H9 (cell line): ENCODE data around the gene SCN2B. TPM values are rescaled to one million over a fixed set of nuclear protein-coding genes. Genes with fewer than 3 reads are reported as not detected.

Experiments used
- DNase-seq: peaks from one replicate; pipeline ENCODE4 v3.0.0-alpha.2; 2017
- H2AFZ ChIP-seq: one replicate; pipeline ENCODE4 v1.6.1; 2013; ENCODE audit warnings: mild to moderate bottlenecking, low read length, control low read depth, moderate library complexity
- H2AK5ac ChIP-seq: 2 replicates; pipeline ENCODE4 v1.6.1; 2013; ENCODE audit warnings: low read length, control low read depth, mixed read lengths; ENCODE audit not compliant: insufficient read length
- H2BK120ac ChIP-seq: one replicate; pipeline ENCODE4 v1.6.1; 2013; ENCODE audit warnings: low read depth, mild to moderate bottlenecking, low read length, control low read depth, inconsistent platforms; ENCODE audit not compliant: poor library complexity, severe bottlenecking
- H2BK12ac ChIP-seq: 2 replicates; pipeline ENCODE4 v1.6.1; 2013; ENCODE audit warnings: low read length, control low read depth, mixed read lengths, low read depth; ENCODE audit not compliant: insufficient read length
- H2BK15ac ChIP-seq: 2 replicates; pipeline ENCODE4 v1.6.1; 2013; ENCODE audit warnings: low read depth, low read length, control low read depth
- H2BK20ac ChIP-seq: one replicate; pipeline ENCODE4 v1.6.1; 2013; ENCODE audit warnings: low read depth, mild to moderate bottlenecking, low read length, control low read depth, inconsistent platforms; ENCODE audit not compliant: poor library complexity, severe bottlenecking
- H2BK5ac ChIP-seq: 2 replicates; pipeline ENCODE4 v1.6.1; 2013; ENCODE audit warnings: low read length, control low read depth, mixed read lengths; ENCODE audit not compliant: insufficient read length
- H3K14ac ChIP-seq: 2 replicates; pipeline ENCODE4 v1.6.1; 2013; ENCODE audit warnings: low read length, control low read depth; ENCODE audit not compliant: insufficient read depth
- H3K18ac ChIP-seq: 2 replicates; pipeline ENCODE4 v1.6.1; 2013; ENCODE audit warnings: low read depth, mild to moderate bottlenecking, mixed read lengths, low read length, control low read depth; ENCODE audit not compliant: insufficient read length
- H3K23ac ChIP-seq: 2 replicates; pipeline ENCODE4 v1.6.1; 2013; ENCODE audit warnings: low read length, control low read depth, mixed read lengths, low read depth; ENCODE audit not compliant: insufficient read length
- H3K23me2 ChIP-seq: 2 replicates; pipeline ENCODE4 v1.6.1; 2013; ENCODE audit warnings: low read depth, mild to moderate bottlenecking, mixed read lengths, low read length, control low read depth; ENCODE audit not compliant: insufficient read length, poor library complexity, severe bottlenecking
- H3K27ac ChIP-seq: 2 replicates; pipeline ENCODE4 v1.5.1; 2013; ENCODE audit warnings: low read length, control low read depth, mixed read lengths, low read depth; ENCODE audit not compliant: insufficient read length
- H3K27me3 ChIP-seq: 2 replicates; pipeline ENCODE4 v1.6.1; 2013; ENCODE audit warnings: low read length, control low read depth, inconsistent platforms; ENCODE audit not compliant: insufficient read depth
- H3K4ac ChIP-seq: 2 replicates; pipeline ENCODE4 v1.6.1; 2013; ENCODE audit warnings: low read depth, mild to moderate bottlenecking, control low read depth, inconsistent platforms, low read length, moderate library complexity
- H3K4me1 ChIP-seq: 2 replicates; pipeline ENCODE4 v1.6.1; 2013; ENCODE audit warnings: low read length, control low read depth, inconsistent platforms; ENCODE audit not compliant: insufficient read depth
- H3K4me2 ChIP-seq: 2 replicates; pipeline ENCODE4 v1.6.1; 2013; ENCODE audit warnings: low read length, control low read depth, mixed read lengths; ENCODE audit not compliant: insufficient read length, insufficient read depth
- H3K56ac ChIP-seq: 2 replicates; pipeline ENCODE4 v1.6.1; 2013; ENCODE audit warnings: low read depth, mild to moderate bottlenecking, mixed read lengths, low read length, control low read depth; ENCODE audit not compliant: insufficient read length
- H3K79me1 ChIP-seq: 2 replicates; pipeline ENCODE4 v1.6.1; 2013; ENCODE audit warnings: low read depth, mild to moderate bottlenecking, moderate library complexity, low read length, control low read depth, inconsistent platforms; ENCODE audit not compliant: insufficient read depth, poor library complexity, severe bottlenecking
- H3K79me2 ChIP-seq: 2 replicates; pipeline ENCODE4 v1.6.1; 2013; ENCODE audit warnings: low read length, control low read depth, inconsistent platforms; ENCODE audit not compliant: insufficient read depth
- H3K9ac ChIP-seq: 2 replicates; pipeline ENCODE4 v1.6.1; 2013; ENCODE audit warnings: low read length, control low read depth, mixed read lengths; ENCODE audit not compliant: insufficient read length; ENCODE audit errors: extremely low read depth
- H3K9me3 ChIP-seq: one replicate; pipeline ENCODE4 v1.6.1; 2013; ENCODE audit warnings: low read depth, low read length, inconsistent platforms; ENCODE audit not compliant: control insufficient read depth
- H3T11ph ChIP-seq: one replicate; pipeline ENCODE4 v1.6.1; 2013; ENCODE audit warnings: mild to moderate bottlenecking, low read length, control low read depth, inconsistent platforms
- H4K20me1 ChIP-seq: one replicate; pipeline ENCODE4 v1.6.1; 2013; ENCODE audit not compliant: control insufficient read depth, insufficient read length, insufficient read depth
- H4K5ac ChIP-seq: 2 replicates; pipeline ENCODE4 v1.6.1; 2013; ENCODE audit warnings: low read depth, mild to moderate bottlenecking, mixed read lengths, low read length, control low read depth; ENCODE audit not compliant: insufficient read length
- H4K8ac ChIP-seq: replicated peaks from 2 replicates; pipeline ENCODE4 v1.6.1; 2013; ENCODE audit warnings: low read length, control low read depth, mixed read lengths, low read depth; ENCODE audit not compliant: insufficient read length
- H4K91ac ChIP-seq: 2 replicates; pipeline ENCODE4 v1.6.1; 2013; ENCODE audit warnings: low read depth, mild to moderate bottlenecking, moderate library complexity, mixed read lengths, low read length, control low read depth; ENCODE audit not compliant: insufficient read length
- H3K27ac Mint-ChIP-seq, 3 experiments: 2 replicates in 2 of 3; 3 replicates in 1 of 3; pipeline ENCODE4 v1.8.0; 2020 to 2021; ENCODE audit warnings: mixed read lengths in 3 of 3, mild to moderate bottlenecking in 1 of 3, moderate library complexity in 1 of 3
- H3K27me3 Mint-ChIP-seq: 2 replicates; pipeline ENCODE4 v1.8.0; 2021; ENCODE audit warnings: low read depth, mild to moderate bottlenecking, moderate library complexity, mixed read lengths
- H3K36me3 Mint-ChIP-seq, 3 experiments: 2 replicates in 2 of 3; 3 replicates in 1 of 3; pipeline ENCODE4 v1.8.0; 2020 to 2021; ENCODE audit warnings: low read depth in 3 of 3, mixed read lengths in 3 of 3; ENCODE audit not compliant: insufficient read depth in 1 of 3
- H3K4me1 Mint-ChIP-seq, 2 experiments: 2 replicates each; pipeline ENCODE4 v1.8.0; 2020; ENCODE audit warnings: mixed read lengths in 2 of 2
- H3K4me3 Mint-ChIP-seq, 2 experiments: 2 replicates in 1 of 2; 3 replicates in 1 of 2; pipeline ENCODE4 v1.8.0; 2020 to 2021; ENCODE audit warnings: mild to moderate bottlenecking in 2 of 2, mixed read lengths in 2 of 2, moderate library complexity in 1 of 2
- H3K9me3 Mint-ChIP-seq, 2 experiments: 2 replicates in 1 of 2; 3 replicates in 1 of 2; pipeline ENCODE4 v1.8.0; 2020; ENCODE audit warnings: mild to moderate bottlenecking in 2 of 2, mixed read lengths in 2 of 2, moderate library complexity in 1 of 2
- WGBS: extraction: QIAGEN DNeasy Blood & Tissue Kit; methylation state at CpG from one replicate; pipeline ENCODE4 v1.1.7; 2013; ENCODE audit warnings: missing lambda C conversion rate, low lambda C conversion rate, mixed read lengths; ENCODE audit not compliant: insufficient read length; ENCODE audit errors: extremely low coverage; 5-methylcytosine and 5-hydroxymethylcytosine counted together
- total RNA-seq: library from RNA; stranded (reverse); gene quantifications from 2 replicates; pipeline ENCODE4 v1.2.1, GENCODE V29; 2021
- TF ChIP-seq, protein P1 (sequence below): fragments of 200-600 bp; sonication (generic); conservative IDR thresholded peaks from 3 replicates; pipeline ENCODE4 v1.8.0; 2021; ENCODE audit warnings: antibody characterized with exemption, mild to moderate bottlenecking

Gene SCN2B
- total RNA-seq, 1 experiment from 2014 or later: not detected

DNA sequence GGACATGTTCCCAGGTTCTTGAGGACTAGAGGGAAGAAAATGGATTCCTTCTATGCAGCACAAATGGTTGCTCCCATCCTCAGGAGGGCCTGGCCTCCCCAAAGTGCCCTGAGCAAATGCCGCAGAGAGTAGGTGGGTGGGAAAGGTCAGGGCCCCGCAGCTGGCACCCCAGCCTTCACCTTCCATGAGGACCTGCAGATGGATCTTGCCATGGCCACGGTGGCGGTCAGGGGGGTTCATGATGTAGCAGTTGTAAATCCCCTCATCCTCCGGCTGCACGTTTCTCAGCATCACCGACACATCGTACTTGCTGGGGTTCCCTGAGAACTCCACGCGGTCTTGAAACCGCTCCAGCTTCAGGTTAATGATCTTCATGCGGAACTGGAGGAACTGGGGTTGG, 8.5 kb downstream of the SCN2B start:
- H3K79me1 ChIP-seq: no peaks in the 10 kb centered on the region
- no peak overlapping the region for H2AK5ac ChIP-seq
- no peak for DNase-seq
- H4K5ac ChIP-seq: no peak overlapping the region
- H3K4me2 ChIP-seq: no peak overlapping the region
- H2BK20ac ChIP-seq: no peak overlapping the region
- H2BK15ac ChIP-seq: no peak overlapping the region
- no peak overlapping the region for H2AFZ ChIP-seq
- no peak overlapping the region for H3K27ac Mint-ChIP-seq
- H3K23ac ChIP-seq: no peak overlapping the region
- no peaks in the 10 kb centered on the region for H3K36me3 Mint-ChIP-seq
- peaks cover 23 to 42% of the 10 kb centered on the region in 2 experiments for H3K4me1 Mint-ChIP-seq
- no peaks in the 10 kb centered on the region for H4K20me1 ChIP-seq
- no peak overlapping the region for H3K18ac ChIP-seq
- H3K27me3 Mint-ChIP-seq: peaks cover 91% of the 10 kb centered on the region
- no CpG with 5 or more reads among the region's 12 CpGs for WGBS
- H3K4ac ChIP-seq: no peak overlapping the region
- no peak overlapping the region for H3K9ac ChIP-seq
- H3K23me2 ChIP-seq: peaks cover 2% of the 10 kb centered on the region
- no peak overlapping the region for H3K4me3 Mint-ChIP-seq
- no peak overlapping the region for H4K8ac ChIP-seq
- H3K27me3 ChIP-seq: peaks cover 22% of the 10 kb centered on the region; the same call in 1 of the 2 replicates
- no peaks in the 10 kb centered on the region for H3K9me3 Mint-ChIP-seq
- TF ChIP-seq, protein P1, sequence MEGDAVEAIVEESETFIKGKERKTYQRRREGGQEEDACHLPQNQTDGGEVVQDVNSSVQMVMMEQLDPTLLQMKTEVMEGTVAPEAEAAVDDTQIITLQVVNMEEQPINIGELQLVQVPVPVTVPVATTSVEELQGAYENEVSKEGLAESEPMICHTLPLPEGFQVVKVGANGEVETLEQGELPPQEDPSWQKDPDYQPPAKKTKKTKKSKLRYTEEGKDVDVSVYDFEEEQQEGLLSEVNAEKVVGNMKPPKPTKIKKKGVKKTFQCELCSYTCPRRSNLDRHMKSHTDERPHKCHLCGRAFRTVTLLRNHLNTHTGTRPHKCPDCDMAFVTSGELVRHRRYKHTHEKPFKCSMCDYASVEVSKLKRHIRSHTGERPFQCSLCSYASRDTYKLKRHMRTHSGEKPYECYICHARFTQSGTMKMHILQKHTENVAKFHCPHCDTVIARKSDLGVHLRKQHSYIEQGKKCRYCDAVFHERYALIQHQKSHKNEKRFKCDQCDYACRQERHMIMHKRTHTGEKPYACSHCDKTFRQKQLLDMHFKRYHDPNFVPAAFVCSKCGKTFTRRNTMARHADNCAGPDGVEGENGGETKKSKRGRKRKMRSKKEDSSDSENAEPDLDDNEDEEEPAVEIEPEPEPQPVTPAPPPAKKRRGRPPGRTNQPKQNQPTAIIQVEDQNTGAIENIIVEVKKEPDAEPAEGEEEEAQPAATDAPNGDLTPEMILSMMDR: no peak
- H3T11ph ChIP-seq: no peak overlapping the region
- H3K9me3 ChIP-seq: no peaks in the 10 kb centered on the region
- H3K56ac ChIP-seq: no peak overlapping the region
- H3K4me1 ChIP-seq: 0 out of 2 replicates have a peak, but pooled peaks cover 3% of the 10 kb centered on the region
- no peaks in the 10 kb centered on the region for H3K79me2 ChIP-seq
- H3K27ac ChIP-seq: no peak overlapping the region
- H2BK5ac ChIP-seq: no peak overlapping the region
- H2BK120ac ChIP-seq: no peak overlapping the region
- H4K91ac ChIP-seq: no peak overlapping the region
- H2BK12ac ChIP-seq: no peak overlapping the region
- no peak overlapping the region for H3K14ac ChIP-seq
